Colonic mucosa (tissue), 4 donors: ENCODE measurements around the gene VEPH1. TPM values are rescaled to one million over a fixed set of nuclear protein-coding genes. Genes with fewer than 3 reads are reported as not detected.

Experiments used
- DNase-seq: peaks from one replicate; pipeline ENCODE4 v3.0.0-alpha.2; 2020
- H3K27ac ChIP-seq: fragments of 200-600 bp; one replicate; pipeline ENCODE4 v1.8.0; 2021
- H3K27me3 ChIP-seq: fragments of 200-600 bp; one replicate; pipeline ENCODE4 v1.8.0; 2021
- H3K36me3 ChIP-seq: fragments of 200-600 bp; one replicate; pipeline ENCODE4 v1.8.0; 2021
- H3K4me1 ChIP-seq: fragments of 200-600 bp; one replicate; pipeline ENCODE4 v1.8.0; 2021; ENCODE audit warnings: mild to moderate bottlenecking
- H3K4me3 ChIP-seq: fragments of 200-600 bp; one replicate; pipeline ENCODE4 v1.8.0; 2021
- H3K9ac ChIP-seq, 2 donors: one replicate each; pipeline ENCODE4 v1.7.0; 2013; ENCODE audit warnings: control low read depth in 2 of 2, low read depth in 2 of 2, low read length in 2 of 2
- H3K9me3 ChIP-seq: fragments of 200-600 bp; one replicate; pipeline ENCODE4 v1.8.0; 2021
- intact Hi-C: fragments of 100-400 bp; cut with DNase I; formaldehyde crosslinking; loops from one replicate; pipeline ENCODE4 v1.14.1; 2022
- total RNA-seq, 2 donors: library from RNA; stranded (reverse); fragmentation: NEBNext Ultra II Directional in 1 of 2; extraction: Animal tissue kit (Norgen Biotek cat#: 25700) in 1 of 2; gene quantifications; one replicate each; pipeline ENCODE4 v1.2.1, GENCODE V29; 2021
- TF ChIP-seq, protein P1 (sequence below): fragments of 200-600 bp; IDR thresholded peaks from one replicate; pipeline ENCODE4 v1.8.0; 2022; ENCODE audit warnings: antibody characterized with exemption, mild to moderate bottlenecking
- donor health status: healthy.
- donor health status: DM: no; HTN: no; CAD: no.
- donor health status: DM: no; HTN: no; CAD: no.

VEPH1 gene
- total RNA-seq, 2 donors from 2014 or later, result 1.3 to 2.7 TPM

- H3K27ac ChIP-seq, result no peak overlapping the region
- no peak for DNase-seq
- H3K36me3 ChIP-seq, result no peaks in the 10 kb centered on the region
- H3K27me3 ChIP-seq, result no peaks in the 10 kb centered on the region
- no peak overlapping the region for H3K9ac ChIP-seq
- intact Hi-C loops, result no loop called here
- TF ChIP-seq, protein P1, sequence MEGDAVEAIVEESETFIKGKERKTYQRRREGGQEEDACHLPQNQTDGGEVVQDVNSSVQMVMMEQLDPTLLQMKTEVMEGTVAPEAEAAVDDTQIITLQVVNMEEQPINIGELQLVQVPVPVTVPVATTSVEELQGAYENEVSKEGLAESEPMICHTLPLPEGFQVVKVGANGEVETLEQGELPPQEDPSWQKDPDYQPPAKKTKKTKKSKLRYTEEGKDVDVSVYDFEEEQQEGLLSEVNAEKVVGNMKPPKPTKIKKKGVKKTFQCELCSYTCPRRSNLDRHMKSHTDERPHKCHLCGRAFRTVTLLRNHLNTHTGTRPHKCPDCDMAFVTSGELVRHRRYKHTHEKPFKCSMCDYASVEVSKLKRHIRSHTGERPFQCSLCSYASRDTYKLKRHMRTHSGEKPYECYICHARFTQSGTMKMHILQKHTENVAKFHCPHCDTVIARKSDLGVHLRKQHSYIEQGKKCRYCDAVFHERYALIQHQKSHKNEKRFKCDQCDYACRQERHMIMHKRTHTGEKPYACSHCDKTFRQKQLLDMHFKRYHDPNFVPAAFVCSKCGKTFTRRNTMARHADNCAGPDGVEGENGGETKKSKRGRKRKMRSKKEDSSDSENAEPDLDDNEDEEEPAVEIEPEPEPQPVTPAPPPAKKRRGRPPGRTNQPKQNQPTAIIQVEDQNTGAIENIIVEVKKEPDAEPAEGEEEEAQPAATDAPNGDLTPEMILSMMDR, result no peak
- H3K4me3 ChIP-seq, result no peak overlapping the region
- H3K4me1 ChIP-seq, result no peaks in the 10 kb centered on the region
- no peaks in the 10 kb centered on the region for H3K9me3 ChIP-seq
Measured at GRCh38 chr3:157313186-157313585, 190.0 kb downstream of the VEPH1 start.

GRCh38 chr3:157312376-157312745, 190.9 kb downstream of the VEPH1 start:
- H3K4me1 ChIP-seq, result no peaks in the 10 kb centered on the region
- H3K4me3 ChIP-seq, result no peak overlapping the region
- TF ChIP-seq, protein P1, result no peak
- no peaks in the 10 kb centered on the region for H3K9me3 ChIP-seq
- no peaks in the 10 kb centered on the region for H3K36me3 ChIP-seq
- no peak for DNase-seq
- no peaks in the 10 kb centered on the region for H3K27me3 ChIP-seq
- no peak overlapping the region for H3K9ac ChIP-seq
- no peak overlapping the region for H3K27ac ChIP-seq
- intact Hi-C loops, result no loop called here

DNA sequence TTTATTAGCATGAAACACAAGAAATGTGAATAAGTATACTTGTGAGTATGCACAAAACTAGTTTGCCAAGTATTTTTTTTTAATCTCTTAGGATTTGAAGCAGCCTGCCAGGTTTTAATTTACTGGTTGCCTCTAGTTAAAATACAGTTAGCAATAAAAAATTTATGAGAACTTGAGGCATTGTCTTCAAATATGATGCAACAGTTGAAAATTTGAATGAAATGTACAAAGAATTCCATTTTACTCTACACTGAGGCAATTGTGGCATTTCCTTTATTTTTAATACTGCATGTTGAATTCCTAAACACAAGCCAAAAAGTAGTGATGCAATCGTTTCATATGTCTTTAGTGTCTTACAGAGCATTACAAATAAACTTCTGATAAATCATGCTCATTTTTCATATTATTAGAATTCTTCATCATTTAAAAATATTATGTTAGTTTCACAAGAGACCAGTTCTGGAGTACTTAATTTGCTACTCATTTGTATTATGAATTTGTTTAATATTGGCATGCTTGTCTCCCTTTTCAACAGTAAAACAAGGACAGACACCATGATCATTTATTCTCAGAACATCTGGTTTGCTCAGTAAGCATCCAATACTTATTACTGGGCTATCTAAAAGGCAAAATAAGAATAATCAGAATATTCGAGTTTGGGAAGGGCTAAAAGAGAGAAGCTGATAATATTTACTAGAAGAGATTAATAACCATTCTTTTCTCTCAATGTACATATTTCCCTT, 191.4 kb downstream of the VEPH1 start:
- DNase-seq, result no peak
- Histone ChIP-seq H3K4me3 (no peak overlapping the region), H3K4me1 (no peaks in the 10 kb centered on the region), H3K36me3 (no peaks in the 10 kb centered on the region), H3K27me3 (no peaks in the 10 kb centered on the region), H3K9ac (no peak overlapping the region), H3K27ac (no peak overlapping the region), H3K9me3 (no peaks in the 10 kb centered on the region)
- TF ChIP-seq, protein P1, result no peak
- intact Hi-C loops, result no loop called here

DNA sequence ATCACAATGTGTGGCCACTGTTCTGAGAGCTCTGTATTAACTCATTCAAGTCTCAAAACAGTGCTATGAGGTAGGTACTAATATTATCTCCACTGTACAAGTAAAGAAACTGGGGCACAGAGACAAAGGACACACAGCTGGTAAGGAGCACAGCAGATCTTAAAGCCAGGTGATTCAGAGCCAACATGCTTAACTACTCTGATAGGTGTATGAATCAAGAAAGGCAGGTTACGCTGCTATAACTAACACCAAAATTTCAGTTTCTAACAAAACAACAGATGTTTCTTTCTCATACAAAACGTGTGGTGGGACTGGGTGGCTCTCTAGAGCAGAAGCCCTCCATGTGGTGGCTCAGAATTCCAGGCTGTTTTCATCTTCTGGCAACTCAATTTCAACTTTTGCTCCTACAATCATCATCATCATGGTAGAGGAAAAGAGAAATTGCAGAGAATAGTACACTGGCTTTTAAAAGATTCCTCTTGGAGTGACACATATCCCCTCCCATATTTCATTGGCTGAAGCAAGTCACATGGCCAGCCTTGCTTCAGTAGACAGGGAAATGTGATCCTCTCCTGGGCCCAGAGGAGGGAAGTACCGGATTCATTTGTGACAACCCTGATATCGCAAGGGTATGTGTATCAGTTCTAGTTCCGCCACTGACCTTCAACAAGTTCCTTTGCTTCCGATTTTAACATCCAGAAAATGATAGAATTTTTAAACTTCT, 192.7 kb downstream of the VEPH1 start:
- Histone ChIP-seq H3K9ac (no peak overlapping the region), H3K36me3 (no peaks in the 10 kb centered on the region), H3K9me3 (no peaks in the 10 kb centered on the region), H3K27me3 (no peaks in the 10 kb centered on the region), H3K27ac (no peak overlapping the region), H3K4me1 (no peaks in the 10 kb centered on the region), H3K4me3 (no peak overlapping the region)
- TF ChIP-seq, protein P1, result no peak
- no peak for DNase-seq
- intact Hi-C loops, result no loop called here

DNA sequence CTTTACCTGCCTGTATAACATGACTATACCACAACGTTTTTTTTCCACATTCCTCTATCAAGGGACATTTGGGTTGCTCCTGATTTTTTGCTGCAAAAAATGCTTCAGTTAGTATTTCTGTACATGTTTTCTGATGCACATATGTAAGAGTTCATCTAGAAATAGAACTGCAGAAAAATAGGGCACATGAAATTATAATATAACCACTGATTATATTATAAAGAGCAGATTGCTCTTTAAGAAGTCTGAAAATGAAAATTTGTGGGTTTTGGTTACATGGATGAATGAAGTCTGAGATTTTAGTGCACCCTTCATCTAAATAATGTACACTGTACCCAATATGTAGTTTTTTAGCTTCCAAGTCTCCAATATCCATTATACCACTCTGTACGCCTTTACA, 196.7 kb downstream of the VEPH1 start:
- Histone ChIP-seq H3K36me3 (no peaks in the 10 kb centered on the region), H3K4me1 (no peaks in the 10 kb centered on the region), H3K27ac (no peak overlapping the region), H3K4me3 (no peak overlapping the region), H3K9ac (no peak overlapping the region), H3K9me3 (no peaks in the 10 kb centered on the region), H3K27me3 (no peaks in the 10 kb centered on the region)
- intact Hi-C loops, result no loop called here
- no peak for DNase-seq
- TF ChIP-seq, protein P1, result no peak
